Measurements from ENCODE around the gene MYRIP.
"Not testable (repeated sequence)": the region's sequence is repeated elsewhere in the genome, so short reads cannot be mapped to it uniquely, and the experiment has no call there.

The MYRIP gene

GRCh38 chr3:39977058-39977794, 167.8 kb downstream of the MYRIP start:
- DNase-seq: no peak

- DNase-seq: no peak
Measured at GRCh38 chr3:39978308-39978707, 168.9 kb downstream of the MYRIP start.

GRCh38 chr3:39980058-39980457, 170.6 kb downstream of the MYRIP start:
- no peak for DNase-seq

GRCh38 chr3:39980781-39981180, 171.4 kb downstream of the MYRIP start:
- no peak for DNase-seq

- DNase-seq: no peak
Measured at GRCh38 chr3:39981547-39982184, 172.3 kb downstream of the MYRIP start.

GRCh38 chr3:39982665-39983357, 173.4 kb downstream of the MYRIP start:
- DNase-seq: no peak

GRCh38 chr3:39989746-39990145, 180.3 kb downstream of the MYRIP start:
- no peak for DNase-seq

- DNase-seq: no peak
Measured at GRCh38 chr3:39990532-39990931, 181.1 kb downstream of the MYRIP start.

- DNase-seq: no peak
Measured at GRCh38 chr3:40008796-40009195, 199.4 kb downstream of the MYRIP start.

- DNase-seq: no peak
Measured at GRCh38 chr3:40009991-40010390, 200.6 kb downstream of the MYRIP start.

GRCh38 chr3:40012381-40012780, 203.0 kb downstream of the MYRIP start:
- DNase-seq: no peak

GRCh38 chr3:40016391-40016790, 207.0 kb downstream of the MYRIP start:
- no peak for DNase-seq

- DNase-seq: no peak
Measured at GRCh38 chr3:40018369-40018768, 209.0 kb downstream of the MYRIP start.

- DNase-seq: no peak
Measured at GRCh38 chr3:40019376-40019775, 210.0 kb downstream of the MYRIP start.

- DNase-seq: no peak
Measured at GRCh38 chr3:40020689-40021088, 211.3 kb downstream of the MYRIP start.

- DNase-seq: no peak
Measured at GRCh38 chr3:40021338-40021737, 211.9 kb downstream of the MYRIP start.

- no peak for DNase-seq
Measured at GRCh38 chr3:40022297-40022827, 213.0 kb downstream of the MYRIP start.

GRCh38 chr3:40024526-40024925, 215.1 kb downstream of the MYRIP start:
- no peak for DNase-seq

GRCh38 chr3:40025892-40026291, 216.5 kb downstream of the MYRIP start:
- not testable (repeated sequence) for DNase-seq

GRCh38 chr3:40035177-40035576, 225.8 kb downstream of the MYRIP start:
- no peak for DNase-seq

GRCh38 chr3:40037582-40037981, 228.2 kb downstream of the MYRIP start:
- no peak for DNase-seq

GRCh38 chr3:40042752-40043443, 233.5 kb downstream of the MYRIP start:
- no peak for DNase-seq

GRCh38 chr3:40043444-40043755, 234.0 kb downstream of the MYRIP start:
- peak; percentile 9 for DNase-seq

Data from NCI-H1105 (cell line).